GM12892 (cell line): ENCODE data around the gene RSPRY1.

Experiments
- POLR2A ChIP-seq: IDR thresholded peaks from 2 replicates; pipeline ENCODE4 v1.6.1; 2011; ENCODE audit warnings: low read depth, low read length, control low read depth
- POLR2AphosphoS5 ChIP-seq: IDR thresholded peaks from 2 replicates; pipeline ENCODE4 v1.6.1; 2011; ENCODE audit warnings: low read depth, low read length, control low read depth
- TAF1 ChIP-seq: IDR thresholded peaks from 2 replicates; pipeline ENCODE4 v1.6.1; 2011; ENCODE audit warnings: low read depth, mild to moderate bottlenecking, control low read depth, low read length, borderline replicate concordance

- TF ChIP-seq TAF1: no peak
- no peak for TF ChIP-seq POLR2A
- no peak for TF ChIP-seq POLR2AphosphoS5
Observed at GRCh38 chr16:57141822-57142631, 44.1 kb upstream of the RSPRY1 start.
